ENCODE results near the gene TFPT. TPM values are rescaled to one million over a fixed set of nuclear protein-coding genes. Genes with fewer than 3 reads are reported as not detected.
A peak's percentile ranks its signal among the peaks of the same experiment; 100 is the strongest.

Gene TFPT
- total RNA-seq, 1 donor from 2014 or later, result 25.2 TPM

DNA sequence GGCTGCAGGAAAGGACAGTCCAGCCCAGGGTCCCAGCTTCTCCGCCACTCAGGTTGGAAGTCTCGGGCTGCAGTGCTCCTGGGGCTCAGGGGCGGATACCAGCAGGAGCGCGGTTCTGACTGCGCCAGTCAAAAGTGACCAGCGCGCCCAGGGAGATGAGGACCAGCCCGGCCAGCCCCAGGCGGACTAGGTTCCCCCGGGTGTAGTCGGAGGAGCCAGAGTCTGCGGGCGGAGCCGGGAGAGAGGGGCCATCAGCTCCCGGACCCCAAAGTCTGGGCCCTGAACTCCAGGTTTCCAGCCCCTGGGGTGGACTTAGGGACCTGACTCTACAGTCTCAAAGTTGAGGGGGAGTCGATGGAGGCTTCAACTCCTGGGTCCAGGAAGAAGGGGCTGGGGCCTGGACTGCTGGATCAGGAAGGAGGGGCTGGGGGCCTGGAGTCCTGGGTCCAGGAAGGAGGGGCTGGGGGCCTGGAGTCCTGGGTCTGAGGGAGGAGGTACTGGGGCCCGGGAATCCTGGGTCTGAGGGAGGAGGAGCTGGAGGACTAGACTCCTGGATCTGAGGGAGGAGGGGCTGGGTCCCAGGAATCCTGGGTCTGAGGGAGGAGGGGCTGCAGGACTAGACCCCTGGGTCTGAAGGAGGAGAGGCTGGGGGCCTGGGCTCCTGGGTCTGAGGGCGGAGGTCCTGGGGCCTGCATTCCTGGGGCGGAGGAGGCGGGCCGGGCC, 20.2 kb downstream of the TFPT start:
- Histone ChIP-seq H3K4me2 (ENCODE audit: low read length) (peak overlapping the region; percentile 81), H3K27me3 (ENCODE audit: insufficient read depth, low read length) (no peaks in the 10 kb centered on the region), H3K27ac (ENCODE audit: low read depth, low read length) (no peak overlapping the region), H3K9me3 (ENCODE audit: insufficient read depth, low read depth, low read length) (peaks cover 4% of the 10 kb centered on the region), H3K79me2 (ENCODE audit: insufficient read depth, low read length) (no peaks in the 10 kb centered on the region), H4K20me1 (ENCODE audit: insufficient read depth, low read length) (no peaks in the 10 kb centered on the region), H3K4me1 (ENCODE audit: insufficient read depth, low read length) (peaks cover 5% of the 10 kb centered on the region), H3K9ac (ENCODE audit: low read length) (peak overlapping the region; percentile 31), H2AFZ (ENCODE audit: low read depth, low read length) (peak overlapping the region; percentile 87), H3K4me3 (ENCODE audit: insufficient read depth, low read depth, low read length) (peak overlapping the region; percentile 28), H3K36me3 (ENCODE audit: insufficient read depth, low read length) (no peaks in the 10 kb centered on the region)
- no peak for TF ChIP-seq EZH2 (IDR thresholded peaks at IDR 0.05; ENCODE audit: insufficient read depth, low read length)
- no peak for TF ChIP-seq CTCF (IDR thresholded peaks at IDR 0.05; ENCODE audit: insufficient read depth, low read depth, low read length)
- H3K27ac Mint-ChIP-seq (ENCODE audit: unreplicated experiment), result no peak overlapping the region
- no peaks in the 10 kb centered on the region for H3K36me3 Mint-ChIP-seq (ENCODE audit: low read depth, unreplicated experiment)
- H3K9me3 Mint-ChIP-seq (ENCODE audit: unreplicated experiment), result no peaks in the 10 kb centered on the region
- no peaks in the 10 kb centered on the region for H3K4me1 Mint-ChIP-seq (ENCODE audit: low read depth, unreplicated experiment)
- FAIRE-seq (no peak), DNase-seq (ENCODE audit: low read depth) (no peak)
- H3K4me3 Mint-ChIP-seq (ENCODE audit: unreplicated experiment), result no peak overlapping the region
- H3K27me3 Mint-ChIP-seq (ENCODE audit: low read depth, unreplicated experiment), result peaks cover 14% of the 10 kb centered on the region

DNA sequence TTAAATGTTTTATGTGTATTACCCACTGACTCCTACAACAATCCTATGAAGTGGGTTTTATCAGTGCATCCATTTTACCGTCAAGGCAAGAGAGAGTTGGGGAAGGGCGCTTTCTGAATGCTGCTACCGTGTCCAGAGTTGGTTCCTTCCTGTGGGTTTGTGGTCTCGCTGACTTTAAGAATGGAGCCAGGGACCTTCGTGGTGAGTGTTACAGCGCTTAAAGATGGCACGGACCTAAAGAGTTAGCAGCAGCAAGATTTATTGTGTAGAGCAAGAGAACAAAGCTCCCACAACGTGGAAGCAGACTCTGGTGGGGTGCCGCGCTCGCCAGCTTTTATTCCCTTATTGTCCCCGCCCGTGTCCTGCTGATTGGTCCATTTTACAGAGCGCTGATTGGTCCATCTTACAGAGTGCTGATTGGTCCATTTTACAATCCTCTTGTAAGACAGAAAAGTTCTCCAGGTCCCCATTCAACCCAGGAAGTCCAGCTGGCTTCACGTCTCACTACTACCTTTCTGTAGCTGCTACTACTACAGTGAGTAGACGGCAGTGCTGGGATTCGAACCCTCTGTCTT, 20.9 kb downstream of the TFPT start:
- Histone ChIP-seq H3K4me3 (ENCODE audit: insufficient read depth, low read depth, low read length) (no peak overlapping the region), H3K4me1 (ENCODE audit: insufficient read depth, low read length) (peaks cover 5% of the 10 kb centered on the region), H4K20me1 (ENCODE audit: insufficient read depth, low read length) (no peaks in the 10 kb centered on the region), H3K36me3 (ENCODE audit: insufficient read depth, low read length) (no peaks in the 10 kb centered on the region), H3K4me2 (ENCODE audit: low read length) (no peak overlapping the region), H3K27me3 (ENCODE audit: insufficient read depth, low read length) (no peaks in the 10 kb centered on the region), H2AFZ (ENCODE audit: low read depth, low read length) (no peak overlapping the region), H3K9ac (ENCODE audit: low read length) (no peak overlapping the region), H3K27ac (ENCODE audit: low read depth, low read length) (no peak overlapping the region), H3K79me2 (ENCODE audit: insufficient read depth, low read length) (no peaks in the 10 kb centered on the region), H3K9me3 (ENCODE audit: insufficient read depth, low read depth, low read length) (peaks cover 4% of the 10 kb centered on the region)
- Mint-ChIP-seq H3K36me3 (ENCODE audit: low read depth, unreplicated experiment) (no peaks in the 10 kb centered on the region), H3K9me3 (ENCODE audit: unreplicated experiment) (no peaks in the 10 kb centered on the region), H3K4me1 (ENCODE audit: low read depth, unreplicated experiment) (no peaks in the 10 kb centered on the region), H3K27ac (ENCODE audit: unreplicated experiment) (no peak overlapping the region), H3K27me3 (ENCODE audit: low read depth, unreplicated experiment) (peaks cover 14% of the 10 kb centered on the region), H3K4me3 (ENCODE audit: unreplicated experiment) (no peak overlapping the region)
- no peak for TF ChIP-seq EZH2 (IDR thresholded peaks at IDR 0.05; ENCODE audit: insufficient read depth, low read length)
- TF ChIP-seq CTCF (IDR thresholded peaks at IDR 0.05; ENCODE audit: insufficient read depth, low read depth, low read length), result no peak
- FAIRE-seq, result no peak
- DNase-seq (ENCODE audit: low read depth), result no peak

- Histone ChIP-seq H2AFZ (ENCODE audit: low read depth, low read length) (no peak overlapping the region), H3K9ac (ENCODE audit: low read length) (no peak overlapping the region), H3K27ac (ENCODE audit: low read depth, low read length) (no peak overlapping the region), H3K4me3 (ENCODE audit: insufficient read depth, low read depth, low read length) (no peak overlapping the region), H3K9me3 (ENCODE audit: insufficient read depth, low read depth, low read length) (peaks cover 9% of the 10 kb centered on the region), H3K4me1 (ENCODE audit: insufficient read depth, low read length) (no peaks in the 10 kb centered on the region), H3K79me2 (ENCODE audit: insufficient read depth, low read length) (no peaks in the 10 kb centered on the region), H3K4me2 (ENCODE audit: low read length) (no peak overlapping the region), H3K36me3 (ENCODE audit: insufficient read depth, low read length) (no peaks in the 10 kb centered on the region), H4K20me1 (ENCODE audit: insufficient read depth, low read length) (no peaks in the 10 kb centered on the region), H3K27me3 (ENCODE audit: insufficient read depth, low read length) (no peaks in the 10 kb centered on the region)
- Mint-ChIP-seq H3K9me3 (ENCODE audit: unreplicated experiment) (peaks cover 4% of the 10 kb centered on the region), H3K36me3 (ENCODE audit: low read depth, unreplicated experiment) (no peaks in the 10 kb centered on the region), H3K4me3 (ENCODE audit: unreplicated experiment) (no peak overlapping the region), H3K4me1 (ENCODE audit: low read depth, unreplicated experiment) (no peaks in the 10 kb centered on the region), H3K27me3 (ENCODE audit: low read depth, unreplicated experiment) (peaks cover 5% of the 10 kb centered on the region), H3K27ac (ENCODE audit: unreplicated experiment) (no peak overlapping the region)
- TF ChIP-seq EZH2 (IDR thresholded peaks at IDR 0.05; ENCODE audit: insufficient read depth, low read length) (no peak), CTCF (IDR thresholded peaks at IDR 0.05; ENCODE audit: insufficient read depth, low read depth, low read length) (no peak)
- no peak for DNase-seq (ENCODE audit: low read depth)
- no peak for FAIRE-seq
Observed at GRCh38 chr19:54084410-54084809, 31.0 kb downstream of the TFPT start.
